Measurements from ENCODE around the gene KIAA1586. TPM values are rescaled to one million over a fixed set of nuclear protein-coding genes. Genes with fewer than 3 reads are reported as not detected.
A peak's percentile ranks its signal among the peaks of the same experiment; 100 is the strongest.

The KIAA1586 gene
- total RNA-seq, 2 donors from 2014 or later: 1.3 to 6.0 TPM

- H3K4me3 ChIP-seq: no peak overlapping the region
- H3K4me1 ChIP-seq: no peaks in the 10 kb centered on the region
- 86 to 95% methylated on average over 1 of the region's 1 CpG for WGBS, 2 donors
- intact Hi-C loops (cut with DNase I): no loop called here
- no peaks in the 10 kb centered on the region for H3K27me3 ChIP-seq
- no peaks in the 10 kb centered on the region for H3K36me3 ChIP-seq (replicated peaks in 1 of 2; ENCODE audit: insufficient read depth in 1 of 2, low read depth in 2 of 2)
- H3K9me3 ChIP-seq: no peaks in the 10 kb centered on the region
- TF ChIP-seq CTCF (IDR thresholded peaks at IDR 0.05) (no peak), POLR2A (IDR thresholded peaks at IDR 0.05) (no peak)
- no peak for DNase-seq
- ATAC-seq: no peak
- H3K27ac ChIP-seq: no peak overlapping the region
Observed at GRCh38 chr6:57017841-57018240, 28.7 kb upstream of the KIAA1586 start.

DNA sequence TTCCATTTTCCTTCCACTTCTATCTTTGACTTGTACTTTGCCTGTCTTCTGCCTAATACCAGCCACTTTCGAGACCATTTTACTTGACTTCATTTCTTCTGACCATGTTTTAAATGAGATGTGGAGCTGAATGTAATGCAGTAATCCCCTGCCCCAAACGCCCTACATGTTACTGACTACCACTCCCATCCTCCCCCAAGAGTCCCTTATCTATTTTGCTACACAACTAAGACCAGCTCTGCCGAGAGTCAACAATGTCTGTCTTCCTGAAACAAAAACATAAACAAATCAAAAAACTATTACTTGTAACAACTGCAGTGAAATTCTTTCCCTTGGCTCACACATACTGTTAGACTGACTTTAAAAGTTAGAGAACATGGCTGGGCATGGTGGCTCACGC is 27.1 kb upstream of the KIAA1586 start:
- Histone ChIP-seq H3K27me3 (no peaks in the 10 kb centered on the region), H3K4me1 (no peaks in the 10 kb centered on the region), H3K27ac (no peak overlapping the region), H3K9me3 (no peaks in the 10 kb centered on the region), H3K4me3 (no peak overlapping the region), H3K36me3 (replicated peaks in 1 of 2; ENCODE audit: insufficient read depth in 1 of 2, low read depth in 2 of 2) (no peaks in the 10 kb centered on the region)
- intact Hi-C loops (cut with DNase I): no loop called here
- ATAC-seq (no peak), DNase-seq (no peak)
- 69 to 71% methylated on average over 4 of the region's 4 CpGs for WGBS, 2 donors
- TF ChIP-seq CTCF (IDR thresholded peaks at IDR 0.05) (no peak), POLR2A (IDR thresholded peaks at IDR 0.05) (no peak)

- H3K4me1 ChIP-seq: no peaks in the 10 kb centered on the region
- ATAC-seq (no peak), DNase-seq (no peak)
- intact Hi-C loops (cut with DNase I): no loop called here
- no peaks in the 10 kb centered on the region for H3K27me3 ChIP-seq
- TF ChIP-seq POLR2A (IDR thresholded peaks at IDR 0.05) (no peak), CTCF (IDR thresholded peaks at IDR 0.05) (peak; percentile 23 to 56 (median 50))
- H3K9me3 ChIP-seq: no peaks in the 10 kb centered on the region
- no peak overlapping the region for H3K4me3 ChIP-seq
- WGBS, 2 donors: 5 to 12% methylated on average over 1 of the region's 1 CpG
- no peak overlapping the region for H3K27ac ChIP-seq
- no peaks in the 10 kb centered on the region for H3K36me3 ChIP-seq (replicated peaks in 1 of 2; ENCODE audit: insufficient read depth in 1 of 2, low read depth in 2 of 2)
Observed at GRCh38 chr6:57021086-57021720, 25.3 kb upstream of the KIAA1586 start.

GRCh38 chr6:57024321-57024720 is 22.2 kb upstream of the KIAA1586 start:
- H3K36me3 ChIP-seq (replicated peaks in 1 of 2; ENCODE audit: insufficient read depth in 1 of 2, low read depth in 2 of 2): no peaks in the 10 kb centered on the region
- H3K4me3 ChIP-seq: no peak overlapping the region
- TF ChIP-seq POLR2A (IDR thresholded peaks at IDR 0.05) (no peak), CTCF (IDR thresholded peaks at IDR 0.05) (no peak)
- H3K4me1 ChIP-seq: no peaks in the 10 kb centered on the region
- DNase-seq (no peak), ATAC-seq (no peak)
- H3K9me3 ChIP-seq: no peaks in the 10 kb centered on the region
- H3K27me3 ChIP-seq: no peaks in the 10 kb centered on the region
- 57% methylated on average over 2 of the region's 2 CpGs for WGBS, 2 donors
- intact Hi-C loops (cut with DNase I): no loop called here
- H3K27ac ChIP-seq: no peak overlapping the region

DNA sequence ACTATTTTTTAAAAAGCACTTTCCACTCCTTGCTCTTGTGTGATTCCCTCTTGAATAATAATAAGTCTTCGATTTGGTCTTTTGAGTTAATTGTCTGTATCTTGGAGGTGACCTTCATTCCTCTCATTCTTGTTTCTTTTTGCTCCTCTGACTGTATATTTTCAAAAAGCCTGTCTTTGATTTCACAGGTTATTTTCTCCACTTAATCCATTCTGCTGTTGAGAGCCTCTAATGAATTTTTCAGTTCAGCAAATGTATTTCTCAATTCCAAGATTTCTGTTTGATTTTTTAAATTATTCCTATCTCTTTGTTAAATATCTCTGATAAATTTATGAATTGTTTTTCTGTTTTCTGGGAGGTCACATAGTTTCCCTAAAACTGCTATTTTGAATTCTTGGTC is 21.7 kb upstream of the KIAA1586 start:
- ATAC-seq (no peak), DNase-seq (no peak)
- H3K36me3 ChIP-seq (replicated peaks in 1 of 2; ENCODE audit: insufficient read depth in 1 of 2, low read depth in 2 of 2): no peaks in the 10 kb centered on the region
- no peaks in the 10 kb centered on the region for H3K4me1 ChIP-seq
- TF ChIP-seq CTCF (IDR thresholded peaks at IDR 0.05): no peak
- no peak for TF ChIP-seq POLR2A (IDR thresholded peaks at IDR 0.05)
- no peaks in the 10 kb centered on the region for H3K27me3 ChIP-seq
- intact Hi-C loops (cut with DNase I): no loop called here
- H3K9me3 ChIP-seq: no peaks in the 10 kb centered on the region
- 63 to 75% methylated on average over 1 of the region's 1 CpG for WGBS, 2 donors
- no peak overlapping the region for H3K27ac ChIP-seq
- H3K4me3 ChIP-seq: no peak overlapping the region

Data from body of pancreas (tissue), 4 donors.